ENCODE data around the gene PHF2.

PHF2 gene

GRCh38 chr9:93712896-93713295, 136.5 kb downstream of the PHF2 start:
- Histone ChIP-seq H2AFZ (ENCODE audit: low read depth, low read length, severe bottlenecking) (no peak overlapping the region), H3K4me2 (ENCODE audit: low read depth, low read length, poor library complexity, severe bottlenecking) (no peak overlapping the region), H3K36me3 (ENCODE audit: low read length) (no peaks in the 10 kb centered on the region), H3K27ac (ENCODE audit: low read depth, low read length) (no peak overlapping the region), H3K9me3 (ENCODE audit: insufficient read depth, low read length) (no peaks in the 10 kb centered on the region), H3K79me2 (ENCODE audit: insufficient read depth, low read length) (no peaks in the 10 kb centered on the region), H3K27me3 (ENCODE audit: low read length) (no peaks in the 10 kb centered on the region), H3F3A (ENCODE audit: insufficient read depth) (no peaks in the 10 kb centered on the region), H3K9me2 (replicated peaks; ENCODE audit: insufficient read depth, low read length) (no peaks in the 10 kb centered on the region), H4K20me1 (ENCODE audit: low read depth, low read length) (no peaks in the 10 kb centered on the region), H3K9ac (ENCODE audit: low read length) (no peak overlapping the region), H3K4me3 (ENCODE audit: insufficient read depth, low read length, poor library complexity, severe bottlenecking) (no peak overlapping the region)
- no peak for TF ChIP-seq CTCF (IDR thresholded peaks at IDR 0.05; ENCODE audit: insufficient read depth, low read length, poor library complexity, severe bottlenecking)
- no peak for TF ChIP-seq EZH2phosphoT487 (conservative IDR thresholded peaks at IDR 0.05; ENCODE audit: low read length)

- Histone ChIP-seq H3K9me3 (ENCODE audit: insufficient read depth, low read length) (no peaks in the 10 kb centered on the region), H3K27me3 (ENCODE audit: low read length) (no peaks in the 10 kb centered on the region), H3K9ac (ENCODE audit: low read length) (no peak overlapping the region), H4K20me1 (ENCODE audit: low read depth, low read length) (no peaks in the 10 kb centered on the region), H3K27ac (ENCODE audit: low read depth, low read length) (no peak overlapping the region), H3F3A (ENCODE audit: insufficient read depth) (no peaks in the 10 kb centered on the region), H3K4me3 (ENCODE audit: insufficient read depth, low read length, poor library complexity, severe bottlenecking) (no peak overlapping the region), H3K79me2 (ENCODE audit: insufficient read depth, low read length) (no peaks in the 10 kb centered on the region), H3K9me2 (replicated peaks; ENCODE audit: insufficient read depth, low read length) (no peaks in the 10 kb centered on the region), H3K36me3 (ENCODE audit: low read length) (no peaks in the 10 kb centered on the region), H3K4me2 (ENCODE audit: low read depth, low read length, poor library complexity, severe bottlenecking) (no peak overlapping the region), H2AFZ (ENCODE audit: low read depth, low read length, severe bottlenecking) (no peak overlapping the region)
- TF ChIP-seq EZH2phosphoT487 (conservative IDR thresholded peaks at IDR 0.05; ENCODE audit: low read length) (no peak), CTCF (IDR thresholded peaks at IDR 0.05; ENCODE audit: insufficient read depth, low read length, poor library complexity, severe bottlenecking) (no peak)
These were observed 137.3 kb downstream of the PHF2 start for GRCh38 chr9:93713716-93714115.

DNA sequence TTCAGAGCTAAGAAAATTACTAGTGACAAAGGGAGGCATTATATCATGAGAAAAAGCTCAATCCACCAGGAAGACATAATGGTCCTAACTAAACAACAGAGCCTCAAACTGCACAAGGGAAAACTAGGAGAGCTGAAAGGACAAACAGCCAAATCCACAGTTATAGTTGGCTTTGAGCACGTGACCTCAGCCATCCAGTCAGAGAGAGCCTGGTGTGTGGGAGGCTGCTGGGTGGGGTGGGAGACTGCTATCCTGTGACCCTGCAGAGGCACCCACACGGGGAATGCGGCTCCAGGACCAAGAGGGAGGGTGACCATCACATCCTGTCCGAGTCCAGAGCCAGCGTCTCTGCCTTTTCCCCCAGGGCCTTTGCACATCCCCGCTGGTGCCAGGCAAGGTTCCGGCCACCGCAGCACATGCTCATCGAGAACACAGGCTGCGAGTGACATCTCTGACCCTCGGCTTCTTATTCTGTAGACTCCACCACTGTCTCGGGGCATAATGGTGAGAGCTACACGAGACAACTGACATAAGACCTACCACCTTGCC, 145.1 kb downstream of the PHF2 start:
- Histone ChIP-seq H3K9ac (ENCODE audit: low read length) (no peak overlapping the region), H4K20me1 (ENCODE audit: low read depth, low read length) (no peaks in the 10 kb centered on the region), H3K27me3 (ENCODE audit: low read length) (no peaks in the 10 kb centered on the region), H3K36me3 (ENCODE audit: low read length) (no peaks in the 10 kb centered on the region), H2AFZ (ENCODE audit: low read depth, low read length, severe bottlenecking) (no peak overlapping the region), H3K9me2 (replicated peaks; ENCODE audit: insufficient read depth, low read length) (no peaks in the 10 kb centered on the region), H3F3A (ENCODE audit: insufficient read depth) (no peaks in the 10 kb centered on the region), H3K79me2 (ENCODE audit: insufficient read depth, low read length) (no peaks in the 10 kb centered on the region), H3K9me3 (ENCODE audit: insufficient read depth, low read length) (no peaks in the 10 kb centered on the region), H3K4me2 (ENCODE audit: low read depth, low read length, poor library complexity, severe bottlenecking) (no peak overlapping the region), H3K27ac (ENCODE audit: low read depth, low read length) (no peak overlapping the region), H3K4me3 (ENCODE audit: insufficient read depth, low read length, poor library complexity, severe bottlenecking) (no peak overlapping the region)
- TF ChIP-seq EZH2phosphoT487 (conservative IDR thresholded peaks at IDR 0.05; ENCODE audit: low read length): no peak
- no peak for TF ChIP-seq CTCF (IDR thresholded peaks at IDR 0.05; ENCODE audit: insufficient read depth, low read length, poor library complexity, severe bottlenecking)

All from SU-DHL-6 (cell line).